GM12873 (cell line): ENCODE results near the gene GPC6.

Experiments
- CTCF ChIP-seq: IDR thresholded peaks from 2 replicates; pipeline ENCODE4 v1.5.1; 2012; ENCODE audit warnings: low read depth, mild to moderate bottlenecking, moderate library complexity, low read length, control low read depth; ENCODE audit not compliant: insufficient read depth; ENCODE audit errors: missing control alignments

GPC6 gene

GRCh38 chr13:93723316-93723715 is 496.7 kb downstream of the GPC6 start:
- no peak for TF ChIP-seq CTCF

GRCh38 chr13:93724187-93724586 is 497.6 kb downstream of the GPC6 start:
- no peak for TF ChIP-seq CTCF

GRCh38 chr13:93726173-93726957 is 499.8 kb downstream of the GPC6 start:
- TF ChIP-seq CTCF = no peak

- no peak for TF ChIP-seq CTCF
Observed at GRCh38 chr13:93727211-93728141, 500.9 kb downstream of the GPC6 start.

GRCh38 chr13:93729383-93729782 is 502.8 kb downstream of the GPC6 start:
- no peak for TF ChIP-seq CTCF

- TF ChIP-seq CTCF = no peak
Observed at GRCh38 chr13:93730780-93731179, 504.2 kb downstream of the GPC6 start.

GRCh38 chr13:93732186-93732585 is 505.6 kb downstream of the GPC6 start:
- no peak for TF ChIP-seq CTCF
